ENCODE measurements around the gene WNT2. TPM values are rescaled to one million over a fixed set of nuclear protein-coding genes. Genes with fewer than 3 reads are reported as not detected.

WNT2 gene
- total and polyA plus RNA-seq, 2 donors (not counting 1 experiment from before 2014, with no cell fraction given) = not detected

- Histone ChIP-seq H3K4me2 (replicated peaks; ENCODE audit: low read depth, low read length, poor library complexity, severe bottlenecking) (no peak overlapping the region), H3K4me3 (ENCODE audit: control extremely low read depth in 1 of 5, extremely low read depth in 1 of 5, insufficient read depth in 1 of 5, low read depth in 2 of 5, low read length in 4 of 5) (no peak overlapping the region), H3K27ac (ENCODE audit: low read length in 2 of 2) (no peak overlapping the region), H3K4me1 (ENCODE audit: control insufficient read depth in 2 of 2, insufficient read depth in 2 of 2, low read length in 2 of 2) (no peaks in the 10 kb centered on the region), H3K9me3 (ENCODE audit: control extremely low read depth in 1 of 3, control insufficient read depth in 2 of 3, insufficient read depth in 1 of 3, low read length in 2 of 3) (no peaks in the 10 kb centered on the region), H3K36me3 (replicated peaks in 1 of 2; ENCODE audit: control extremely low read depth in 1 of 2, control insufficient read depth in 1 of 2, extremely low read depth in 1 of 2, insufficient read depth in 2 of 2, low read length in 1 of 2) (no peaks in the 10 kb centered on the region), H4K20me1 (ENCODE audit: control insufficient read depth, insufficient read depth, low read length, poor library complexity, severe bottlenecking) (no peaks in the 10 kb centered on the region), H3K9ac (ENCODE audit: low read length) (no peak overlapping the region), H3K79me2 (ENCODE audit: control insufficient read depth, insufficient read depth, low read length) (no peaks in the 10 kb centered on the region), H2AFZ (ENCODE audit: insufficient read depth, low read depth, low read length, poor library complexity, severe bottlenecking) (no peak overlapping the region), H3K27me3 (replicated peaks in 1 of 4; ENCODE audit: control extremely low read depth in 1 of 4, control insufficient read depth in 3 of 4, insufficient read depth in 4 of 4, low read length in 3 of 4) (no peaks in the 10 kb centered on the region)
- DNase-seq (no peak), ATAC-seq (ENCODE audit: low read depth) (no peak)
- CTCF ChIA-PET = no interaction called here
- Mint-ChIP-seq H3K27me3 (peaks cover 14% of the 10 kb centered on the region), H3K27ac (no peak overlapping the region), H3K4me3 (no peak overlapping the region), H3K9me3 (ENCODE audit: insufficient read depth) (no peaks in the 10 kb centered on the region), H3K4me1 (no peaks in the 10 kb centered on the region)
- POLR2A ChIA-PET = no interaction called here
- 95% methylated on average over 2 of the region's 3 CpGs for WGBS (ENCODE audit: insufficient coverage)
- TF ChIP-seq EZH2 (IDR thresholded peaks at IDR 0.05; ENCODE audit: borderline replicate concordance, insufficient read depth, low read depth, low read length, poor library complexity, severe bottlenecking) = no peak
- no peak for TF ChIP-seq CTCF (IDR thresholded peaks at IDR 0.05)
- intact Hi-C loops (cut with micrococcal nuclease) = no loop called here
These were observed 51.3 kb downstream of the WNT2 start for GRCh38 chr7:117271566-117271965.

- Mint-ChIP-seq H3K27ac (no peak overlapping the region), H3K9me3 (ENCODE audit: insufficient read depth) (no peaks in the 10 kb centered on the region), H3K4me1 (no peaks in the 10 kb centered on the region), H3K4me3 (no peak overlapping the region), H3K27me3 (peaks cover 14% of the 10 kb centered on the region)
- no peaks in the 10 kb centered on the region for H3K36me3 ChIP-seq (replicated peaks in 1 of 2; ENCODE audit: control extremely low read depth in 1 of 2, control insufficient read depth in 1 of 2, extremely low read depth in 1 of 2, insufficient read depth in 2 of 2, low read length in 1 of 2)
- H3K27ac ChIP-seq (ENCODE audit: low read length in 2 of 2) = no peak overlapping the region
- ATAC-seq (ENCODE audit: low read depth) = no peak
- no peaks in the 10 kb centered on the region for H3K9me3 ChIP-seq (ENCODE audit: control extremely low read depth in 1 of 3, control insufficient read depth in 2 of 3, insufficient read depth in 1 of 3, low read length in 2 of 3)
- CTCF ChIA-PET = no interaction called here
- H2AFZ ChIP-seq (ENCODE audit: insufficient read depth, low read depth, low read length, poor library complexity, severe bottlenecking) = no peak overlapping the region
- H3K4me3 ChIP-seq (ENCODE audit: control extremely low read depth in 1 of 5, extremely low read depth in 1 of 5, insufficient read depth in 1 of 5, low read depth in 2 of 5, low read length in 4 of 5) = no peak overlapping the region
- no peak for TF ChIP-seq CTCF (IDR thresholded peaks at IDR 0.05)
- no peak for TF ChIP-seq EZH2 (IDR thresholded peaks at IDR 0.05; ENCODE audit: borderline replicate concordance, insufficient read depth, low read depth, low read length, poor library complexity, severe bottlenecking)
- H3K27me3 ChIP-seq (replicated peaks in 1 of 4; ENCODE audit: control extremely low read depth in 1 of 4, control insufficient read depth in 3 of 4, insufficient read depth in 4 of 4, low read length in 3 of 4) = no peaks in the 10 kb centered on the region
- H3K4me2 ChIP-seq (replicated peaks; ENCODE audit: low read depth, low read length, poor library complexity, severe bottlenecking) = no peak overlapping the region
- WGBS (ENCODE audit: insufficient coverage) = 79% methylated on average over 8 of the region's 9 CpGs
- DNase-seq = no peak
- no peaks in the 10 kb centered on the region for H3K79me2 ChIP-seq (ENCODE audit: control insufficient read depth, insufficient read depth, low read length)
- POLR2A ChIA-PET = no interaction called here
- H4K20me1 ChIP-seq (ENCODE audit: control insufficient read depth, insufficient read depth, low read length, poor library complexity, severe bottlenecking) = no peaks in the 10 kb centered on the region
- H3K9ac ChIP-seq (ENCODE audit: low read length) = no peak overlapping the region
- intact Hi-C loops (cut with micrococcal nuclease) = no loop called here
- H3K4me1 ChIP-seq (ENCODE audit: control insufficient read depth in 2 of 2, insufficient read depth in 2 of 2, low read length in 2 of 2) = no peaks in the 10 kb centered on the region
These were observed 52.5 kb downstream of the WNT2 start for GRCh38 chr7:117270371-117270770.
